HG03520 (cell line): Measurements from ENCODE around the gene RRAD.

Experiments used
- ATAC-seq: cut with Tn5 transposase; IDR thresholded peaks from one replicate; pipeline ENCODE4 v1.9.1; 2021; ENCODE audit warnings: mild to moderate bottlenecking, moderate library complexity; ENCODE audit not compliant: unreplicated experiment

The RRAD gene

DNA sequence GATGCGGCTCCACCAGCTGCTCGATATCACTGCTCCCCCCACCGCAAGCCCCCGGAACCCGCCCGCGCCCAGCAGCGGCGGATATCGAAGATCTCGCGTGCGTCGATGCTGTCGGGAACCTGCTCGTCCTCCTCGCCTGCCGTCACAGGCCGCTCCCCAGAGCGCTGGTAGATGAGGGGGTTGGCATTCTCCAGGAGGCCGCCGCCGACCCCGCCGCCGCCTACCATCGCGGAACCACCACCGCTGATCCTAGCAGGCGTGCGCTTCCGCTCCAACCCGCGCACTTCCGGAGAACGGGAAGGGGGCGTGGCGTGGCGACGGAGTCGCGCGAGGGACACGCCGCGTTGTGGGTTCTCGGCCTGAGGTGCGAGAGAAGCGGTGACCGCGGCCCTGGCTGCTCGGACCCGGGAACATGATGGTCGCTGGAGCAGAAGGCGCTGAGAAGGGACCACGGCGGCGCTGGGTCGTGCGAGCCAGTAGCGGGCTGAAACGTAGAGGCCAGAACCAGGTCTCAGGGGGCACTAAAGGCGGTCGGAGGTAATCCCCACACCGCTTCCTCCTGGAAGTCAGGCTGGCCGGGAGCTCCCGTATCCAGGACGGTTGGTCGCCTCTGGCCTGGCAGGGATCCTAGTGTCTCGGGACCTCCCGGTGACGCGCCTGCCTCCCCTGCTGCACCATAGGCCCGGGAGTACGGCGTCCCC is 9.0 kb upstream of the RRAD start, which contains the start of gene CIAO2B:
Gene CIAO2B (minus strand): TSS at position 265 of the 701 bp plus-strand sequence. CDS start 38 bp downstream, at position 227.
- peak; percentile 64 for ATAC-seq

DNA sequence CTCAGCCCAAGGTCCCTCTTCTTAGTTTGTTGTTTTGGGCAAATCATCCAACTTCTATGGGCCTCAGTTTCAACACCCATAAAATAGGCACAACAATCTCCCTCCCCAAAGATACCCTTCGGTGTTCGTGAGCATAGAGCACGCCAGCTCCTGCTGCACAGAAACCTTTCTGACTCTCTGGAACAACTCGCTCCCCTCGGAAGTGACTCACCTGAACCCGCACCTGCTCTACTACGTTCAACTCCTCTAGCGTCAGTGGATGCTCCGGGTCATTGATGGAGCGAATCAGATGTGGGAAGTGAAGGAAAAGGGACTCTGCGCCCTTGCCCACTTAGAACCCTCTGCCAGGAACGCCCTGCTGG is 8.4 kb upstream of the RRAD start:
- ATAC-seq: no peak

DNA sequence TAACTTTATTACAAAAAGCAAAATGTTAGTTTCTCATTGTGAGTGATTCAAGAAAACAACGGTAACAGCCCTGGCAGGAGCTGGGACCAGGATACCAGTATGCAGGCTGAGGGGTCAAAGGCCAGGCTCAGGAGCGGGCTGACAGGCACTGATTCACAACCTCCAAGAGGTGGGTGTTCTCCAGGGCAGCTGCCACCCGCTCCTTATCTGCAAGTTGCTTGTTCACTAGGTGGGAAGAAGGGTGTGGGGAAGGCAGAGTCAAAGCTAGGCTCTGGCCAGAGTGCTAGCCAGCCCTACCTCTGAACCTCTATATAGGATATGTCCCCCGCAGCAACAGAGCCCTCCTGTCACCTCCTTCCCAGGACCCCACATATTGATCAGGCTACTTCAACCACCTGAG is 6.7 kb upstream of the RRAD start:
- no peak for ATAC-seq

DNA sequence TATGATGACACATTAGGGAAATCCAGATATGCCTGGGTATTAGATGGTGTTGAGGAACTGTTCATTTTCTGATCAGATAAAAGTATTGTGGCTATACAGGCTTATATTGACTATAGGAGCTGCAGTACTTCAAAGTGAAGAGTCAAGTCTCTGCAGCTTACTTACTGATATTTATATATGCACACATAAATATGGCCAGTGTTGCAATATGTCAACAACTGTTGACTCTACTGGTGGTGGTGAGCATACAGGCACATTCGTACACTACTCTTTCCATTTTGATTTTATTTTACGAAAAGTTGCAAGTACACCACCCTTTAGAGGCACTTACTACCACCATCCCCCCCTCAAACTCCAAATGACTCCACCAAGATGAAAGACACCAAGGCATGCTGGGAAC is 6.3 kb upstream of the RRAD start:
- no peak for ATAC-seq

DNA sequence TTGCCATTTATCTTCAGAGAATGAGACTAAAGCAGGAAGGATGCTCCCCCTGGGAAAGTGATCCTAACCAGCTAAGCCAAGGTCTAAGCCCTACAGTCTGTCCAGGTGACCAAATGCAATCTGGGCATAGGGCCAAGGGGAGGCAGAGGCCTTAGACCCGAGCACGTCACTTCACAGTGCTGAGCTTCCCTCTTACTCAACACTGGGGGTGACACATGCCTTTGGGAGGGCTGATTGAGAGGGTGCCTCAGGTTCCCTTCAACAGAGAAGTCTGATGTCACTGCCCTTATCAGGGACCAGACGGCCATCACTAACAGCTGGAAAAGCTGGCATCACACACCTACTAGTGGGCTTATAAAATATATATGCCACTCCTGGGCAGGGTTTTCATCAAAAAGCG is 4.9 kb upstream of the RRAD start:
- no peak for ATAC-seq

DNA sequence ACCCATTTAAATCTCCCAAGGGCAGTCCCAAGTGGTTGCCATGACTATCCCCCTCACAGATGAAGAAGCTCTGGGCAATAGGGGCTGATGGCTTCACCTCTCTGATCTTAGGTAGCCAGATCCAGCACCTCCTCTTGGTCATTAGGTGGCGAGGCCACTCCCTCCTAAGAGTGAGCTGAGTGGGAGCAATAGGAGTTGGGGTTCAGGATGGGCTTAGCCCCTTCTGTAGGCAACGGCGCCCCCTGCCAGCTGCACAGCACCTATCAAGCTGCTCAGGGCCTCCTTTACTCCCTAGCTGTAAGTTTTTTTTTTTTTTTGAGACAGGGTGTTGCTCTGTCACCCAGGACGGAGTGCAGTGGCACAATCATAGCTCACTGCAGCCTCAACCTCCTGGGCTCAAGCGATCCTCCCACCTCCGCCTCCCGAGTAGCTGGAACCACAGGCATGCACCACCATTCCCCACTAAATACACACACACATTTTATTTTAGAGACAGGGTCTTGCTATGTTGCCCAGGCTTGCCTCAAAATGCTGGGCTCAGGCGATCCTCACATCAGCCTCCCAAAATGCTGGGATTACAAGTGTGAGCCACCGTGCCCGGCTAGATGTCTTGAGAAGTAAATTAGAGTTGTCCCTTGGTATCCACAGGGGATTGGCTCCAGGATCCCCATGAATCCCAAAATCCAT is 3.5 kb upstream of the RRAD start:
- ATAC-seq: no peak

DNA sequence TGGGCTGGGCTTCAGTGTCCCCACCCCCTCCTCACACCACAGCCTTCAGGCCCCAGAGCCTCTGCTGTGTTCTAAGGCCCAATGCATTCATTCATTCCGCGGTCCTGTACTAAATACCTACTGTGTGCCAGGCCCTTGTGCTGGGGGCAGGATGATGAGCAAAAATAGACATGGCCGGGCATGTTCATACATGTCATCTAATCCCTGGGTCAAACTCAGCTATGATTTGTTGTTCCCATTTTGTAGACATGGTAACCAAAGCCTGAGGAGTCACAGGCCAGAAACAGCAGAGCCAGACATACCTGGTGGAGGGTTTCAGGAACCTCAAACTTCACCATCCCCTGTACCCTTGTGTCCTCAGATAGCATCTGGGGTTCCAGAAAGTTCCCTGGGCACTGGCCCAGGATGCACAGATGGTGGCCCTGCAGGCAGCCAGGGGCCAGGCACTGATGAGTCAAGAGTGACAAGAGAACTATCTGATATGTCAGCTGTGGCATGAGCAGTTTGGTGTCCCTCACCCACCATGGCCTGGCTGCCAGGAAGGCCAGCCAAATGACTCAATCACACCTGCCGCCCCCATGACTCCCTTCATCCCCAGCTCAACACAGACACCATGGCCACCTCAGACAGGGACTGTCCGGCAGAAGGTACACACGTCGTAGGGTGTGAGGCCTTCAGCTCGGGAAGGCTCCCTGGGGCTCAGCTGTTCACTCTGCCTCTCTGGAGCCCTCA is 2.7 kb upstream of the RRAD start:
- ATAC-seq: no peak

DNA sequence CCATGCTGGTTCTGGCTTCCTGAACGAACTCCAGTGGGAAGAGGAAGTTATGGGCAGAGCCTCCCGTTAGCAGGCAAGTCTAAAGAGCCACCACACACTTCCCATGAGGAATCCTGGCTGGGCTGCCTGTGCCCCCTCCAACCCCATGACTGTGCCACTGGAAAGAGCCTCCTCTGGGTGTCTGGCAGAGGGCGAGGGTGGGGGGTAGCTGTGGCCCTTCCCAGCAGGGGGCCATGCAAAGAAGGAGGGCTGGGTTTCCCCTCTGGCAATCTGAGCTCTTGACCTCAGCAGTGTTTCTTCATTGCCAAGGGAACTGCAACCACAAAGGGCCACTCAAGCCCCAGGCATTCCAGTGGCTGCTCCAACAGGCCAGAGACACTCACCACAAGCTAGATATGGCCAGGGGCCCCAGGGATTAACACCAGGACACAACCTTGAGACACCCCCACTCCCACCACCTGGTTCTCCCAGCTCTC is 1.7 kb upstream of the RRAD start:
- no peak for ATAC-seq

DNA sequence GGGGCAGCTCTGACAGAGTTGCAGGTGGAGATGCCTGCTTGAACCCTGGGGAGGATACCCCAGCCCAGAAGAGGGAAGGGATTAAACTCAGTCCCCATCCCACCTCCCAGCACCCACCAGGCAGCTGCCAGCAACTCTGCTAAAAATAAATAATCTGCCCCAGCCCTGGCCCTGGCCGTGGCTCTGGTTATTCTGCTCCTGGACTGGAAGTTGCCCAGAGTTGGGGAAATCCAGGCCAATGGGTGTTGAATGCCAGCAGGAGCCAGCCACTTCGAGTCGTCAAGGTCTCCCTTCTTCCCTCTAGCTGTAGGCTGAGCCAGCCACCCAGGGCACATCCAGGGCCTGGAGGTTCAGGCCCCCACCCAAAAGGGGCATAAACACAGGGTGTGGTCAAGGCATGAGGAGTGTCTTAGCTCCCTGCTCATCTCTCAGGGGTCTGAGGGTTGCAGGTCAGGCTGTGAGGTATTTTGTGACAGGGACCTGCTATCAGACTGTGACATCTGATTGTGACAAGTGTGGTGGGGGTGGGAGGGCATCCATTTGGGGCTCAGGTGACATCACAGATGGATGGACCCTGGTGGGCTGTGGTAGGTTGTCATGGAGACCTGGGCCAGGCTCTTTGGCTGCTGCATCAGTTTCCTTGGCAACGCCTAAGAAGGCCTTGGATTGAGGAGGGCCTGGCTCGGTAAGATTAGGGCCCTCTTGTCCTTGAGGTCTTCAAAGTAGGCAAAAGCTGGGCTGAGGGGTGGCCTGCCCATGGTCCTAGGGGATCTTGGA is 1.0 kb upstream of the RRAD start:
- ATAC-seq: no peak

DNA sequence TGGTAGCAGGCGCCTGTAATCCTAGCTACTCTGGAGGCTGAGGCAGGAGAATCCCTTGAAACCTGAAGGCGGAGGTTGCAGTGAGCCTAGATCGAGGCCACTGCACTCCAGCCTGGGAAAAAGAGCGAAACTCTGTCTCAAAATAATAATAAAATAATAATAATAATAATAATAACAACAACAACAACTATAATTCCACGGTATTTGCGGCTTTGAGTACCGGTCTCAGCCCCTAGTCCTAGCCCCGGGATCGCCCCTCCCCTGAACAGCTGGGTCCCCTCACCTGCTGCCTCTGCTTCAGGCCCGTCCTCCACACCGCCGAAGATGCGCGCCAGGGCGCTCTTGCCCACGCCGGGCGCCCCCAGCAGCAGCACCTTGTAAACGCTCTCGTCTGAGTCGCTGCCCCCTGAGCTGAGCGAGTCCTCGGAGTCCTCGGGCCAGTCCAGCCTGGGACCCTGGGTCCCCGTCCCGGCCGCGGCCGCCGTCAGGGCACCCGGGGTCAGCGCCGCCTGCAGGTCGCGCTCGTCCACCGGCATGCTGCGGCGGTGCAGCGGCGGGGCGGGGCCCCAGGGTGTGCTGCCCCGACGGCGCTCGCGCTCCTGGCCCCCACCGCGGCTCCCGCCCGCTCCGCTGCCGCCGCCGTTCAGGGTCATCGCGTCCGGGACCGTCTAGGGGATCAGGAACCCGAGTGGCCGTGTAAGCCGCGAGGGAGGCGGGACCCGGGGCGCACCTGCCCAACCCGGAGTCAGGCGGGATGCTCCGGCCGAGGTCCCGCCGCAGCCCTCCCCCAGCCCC is 611 bp downstream of the RRAD start:
- no peak for ATAC-seq

DNA sequence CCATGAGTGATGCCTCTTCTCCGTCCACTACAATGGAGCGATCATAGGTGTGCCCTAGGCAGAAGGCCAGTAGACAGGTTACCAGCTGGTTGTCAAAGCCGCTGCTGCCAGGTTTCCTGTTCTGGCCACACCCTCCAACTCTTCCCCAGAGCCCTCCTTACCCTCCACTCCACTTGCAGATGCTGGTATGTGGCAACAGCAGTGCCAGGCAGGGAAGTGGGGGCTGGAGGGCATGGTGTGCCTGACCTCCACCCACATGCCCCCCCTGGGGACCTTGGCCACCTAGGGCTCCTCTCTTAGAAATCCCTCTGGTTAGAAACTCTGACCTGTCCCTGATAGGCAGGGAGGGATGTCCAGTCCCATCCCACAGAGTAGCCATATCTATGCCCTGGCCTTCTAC is 1.5 kb downstream of the RRAD start:
- no peak for ATAC-seq

DNA sequence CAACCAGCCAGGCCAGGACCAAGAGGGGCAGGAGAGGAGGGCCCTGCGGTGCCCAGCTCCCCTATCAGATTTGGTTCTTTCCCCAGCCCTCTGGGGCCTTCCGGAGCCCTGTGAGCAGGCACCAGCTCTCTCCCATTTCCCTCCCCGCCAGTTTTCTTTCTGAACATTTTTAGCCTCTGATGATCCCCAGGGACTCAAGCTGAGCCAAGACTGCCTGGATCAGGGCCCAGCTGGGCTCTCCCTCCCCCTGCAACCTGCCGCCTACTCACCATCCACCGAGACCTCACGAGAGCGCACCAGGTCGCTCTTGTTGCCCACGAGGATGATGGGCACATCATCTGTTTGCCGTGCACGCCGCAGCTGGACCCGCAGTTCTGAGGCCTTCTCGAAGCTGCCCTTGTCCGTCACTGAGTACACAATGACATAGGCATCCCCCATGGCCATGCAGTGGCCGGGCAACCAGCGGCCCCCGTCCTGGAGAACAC is 2.0 kb downstream of the RRAD start:
- ATAC-seq: no peak

DNA sequence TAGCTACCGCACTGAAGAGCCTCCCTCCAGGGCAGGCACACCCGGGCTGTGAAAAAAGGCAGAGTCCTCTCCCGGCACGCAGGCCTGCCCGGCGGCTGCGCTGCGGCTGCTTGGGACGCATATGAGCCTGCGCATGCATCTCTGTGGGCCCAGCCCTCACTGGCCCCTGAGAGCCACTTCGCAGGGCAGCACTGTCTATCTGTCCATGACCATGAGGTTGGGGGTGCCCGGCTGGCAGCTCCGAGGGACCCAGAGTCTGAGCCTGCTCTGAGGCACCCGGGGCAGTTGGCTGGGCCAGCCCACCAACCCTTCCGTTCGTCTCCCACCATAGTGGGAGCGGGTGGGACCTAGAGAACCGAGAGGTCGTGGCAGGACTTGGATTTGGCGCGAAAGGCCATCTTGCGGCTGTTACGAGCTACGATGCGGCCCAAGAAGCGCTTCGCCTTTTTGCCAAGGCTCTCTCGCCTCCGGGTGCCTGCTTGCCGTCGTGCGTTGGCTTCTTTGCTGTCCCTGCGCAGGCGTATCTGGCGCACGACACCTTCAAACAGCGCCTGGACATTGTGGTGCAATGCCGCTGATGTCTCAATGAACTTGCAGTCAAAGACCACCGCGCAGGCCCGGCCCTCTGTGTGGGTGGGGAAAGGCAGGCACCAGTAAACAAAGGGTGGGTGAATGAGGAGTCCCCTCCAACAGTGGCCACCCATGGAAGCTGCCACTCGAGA is 3.4 kb downstream of the RRAD start:
- ATAC-seq: no peak

DNA sequence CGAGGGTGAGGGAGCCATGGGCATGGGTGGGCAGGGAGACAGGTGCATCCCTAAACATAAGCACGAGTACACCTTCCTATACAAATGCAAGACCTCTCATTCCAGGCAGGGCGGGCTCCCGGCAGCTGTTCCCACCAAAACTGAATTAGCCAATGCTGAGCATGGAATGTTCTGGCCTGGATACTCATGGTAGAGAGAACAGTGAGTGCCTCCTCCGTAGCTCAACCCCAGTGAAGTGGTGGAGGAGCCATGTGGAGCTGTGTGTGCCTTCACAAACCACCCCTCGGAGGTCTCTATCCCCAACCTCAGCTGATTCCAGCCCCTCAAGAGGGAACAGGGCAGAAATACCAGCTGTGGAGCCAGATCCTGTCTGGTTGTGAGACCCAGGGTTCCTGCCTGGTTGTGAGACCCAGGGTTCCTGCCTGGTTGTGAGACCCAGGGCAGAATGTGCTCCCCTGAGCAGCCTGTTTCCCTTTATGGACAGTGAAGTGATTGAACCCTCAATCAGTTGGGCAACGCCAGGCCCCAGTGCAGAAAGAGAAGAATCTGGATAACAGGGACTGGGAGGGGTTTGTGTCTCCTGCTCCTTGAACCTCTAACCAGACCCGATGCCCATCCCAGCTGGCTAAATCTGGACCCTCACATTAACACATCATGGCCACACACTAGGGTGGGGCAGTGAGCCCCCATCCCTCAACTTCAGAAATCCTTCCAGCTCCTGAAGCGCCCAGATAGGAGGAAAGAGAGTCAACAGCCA is 4.2 kb downstream of the RRAD start:
- ATAC-seq: no peak

DNA sequence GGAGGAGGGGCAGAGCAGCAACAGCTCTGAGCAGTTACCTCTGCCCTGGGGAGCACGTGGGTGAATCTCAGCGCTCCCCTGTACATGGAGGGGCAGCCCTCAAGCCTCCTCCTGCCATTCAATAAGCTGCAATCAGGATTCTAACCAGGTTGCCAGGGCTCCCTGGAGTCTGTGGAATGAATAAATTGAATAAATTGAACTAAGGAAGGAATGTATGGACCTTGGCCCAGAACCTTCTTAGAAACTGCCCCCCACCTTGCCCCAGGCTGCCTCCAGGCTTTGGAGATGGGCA is 5.1 kb downstream of the RRAD start:
- ATAC-seq: no peak

DNA sequence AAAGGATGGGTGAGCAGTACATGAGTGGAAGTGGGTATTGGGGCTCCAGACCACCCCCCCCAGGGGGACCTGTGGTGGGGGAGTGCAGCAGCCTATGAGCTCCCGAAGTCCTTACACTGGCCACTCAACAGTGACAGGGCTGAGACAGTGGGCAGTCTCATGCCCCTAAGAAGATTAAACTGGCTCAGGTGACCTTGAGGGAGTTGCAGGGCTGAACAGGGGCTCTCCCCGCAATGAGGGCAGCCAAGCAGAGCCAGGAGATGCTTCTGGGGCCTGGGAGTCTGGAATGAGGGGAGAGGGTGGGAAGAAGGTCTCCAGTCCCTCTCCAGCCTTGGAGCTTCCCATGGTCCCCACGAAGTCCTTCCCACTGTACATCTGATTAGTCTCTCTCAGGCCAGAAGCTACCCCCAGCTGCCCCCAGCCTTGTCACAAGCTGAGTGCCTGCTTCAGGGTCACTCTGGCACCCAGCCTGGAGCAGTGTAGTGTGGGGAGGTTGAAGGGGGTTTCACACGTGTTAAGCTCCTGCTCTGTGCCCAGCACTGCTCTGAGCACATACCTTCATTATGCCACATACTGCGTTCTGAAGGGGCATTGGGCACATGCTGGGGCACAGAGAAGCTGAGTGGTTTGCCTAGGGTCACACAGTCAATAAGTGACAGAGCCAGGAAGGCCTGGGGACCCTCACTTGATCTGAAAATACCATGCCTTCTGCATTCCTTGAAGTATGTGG is 5.6 kb downstream of the RRAD start:
- no peak for ATAC-seq

DNA sequence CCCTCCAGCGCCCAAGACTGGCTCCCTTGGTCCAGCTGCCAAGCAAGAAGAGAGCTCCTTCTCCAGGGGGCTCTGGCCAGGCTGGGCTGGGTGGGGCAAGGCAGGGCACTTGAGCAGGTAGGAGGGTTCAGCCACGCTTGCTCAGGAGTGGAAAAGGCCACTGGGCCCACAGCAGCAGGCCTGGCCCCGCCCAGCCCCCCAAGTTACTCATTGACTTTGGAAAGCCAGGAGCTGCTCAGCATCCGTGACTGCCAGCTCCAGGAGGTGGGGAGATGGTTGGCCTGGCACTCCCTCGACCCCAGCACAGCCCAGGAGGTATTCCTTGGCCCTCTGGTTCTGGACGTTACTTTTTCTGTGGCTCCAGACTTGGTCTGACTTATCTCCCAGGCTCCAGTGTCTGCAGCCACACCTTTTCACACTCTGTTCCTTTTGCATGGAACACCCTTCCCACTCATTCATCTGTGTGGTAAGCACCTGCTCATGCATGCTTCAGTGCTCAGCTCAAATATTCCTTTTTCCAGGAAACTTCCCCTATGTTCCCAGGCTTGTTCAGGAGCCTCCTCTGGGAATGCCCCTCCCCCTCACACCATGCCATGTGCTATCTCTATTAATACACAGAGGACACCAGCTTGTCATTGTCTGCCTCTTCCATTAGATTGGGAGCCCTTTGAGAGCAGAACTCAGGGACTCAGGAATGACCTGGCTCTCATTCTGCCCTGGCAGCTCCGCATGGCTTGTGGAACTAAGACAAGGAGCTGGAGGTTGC is 6.3 kb downstream of the RRAD start, which contains the start of gene CDH16:
Gene CDH16 (minus strand): TSS at position 83 of the 766 bp plus-strand sequence. CDS start 820 bp downstream, outside the sequence.
- ATAC-seq: no peak
